ENCODE results near the gene ZNF519. TPM values are rescaled to one million over a fixed set of nuclear protein-coding genes. Genes with fewer than 3 reads are reported as not detected.

The ZNF519 gene
- total and polyA plus RNA-seq, 8 donors: 0.88 to 2.9 (median 1.5) TPM

GRCh38 chr18:14104906-14105748, 27.1 kb downstream of the ZNF519 start:
- H3K9me3 ChIP-seq: no peaks in the 10 kb centered on the region
- H3K27me3 ChIP-seq: no peaks in the 10 kb centered on the region
- WGBS, 2 donors: 89 to 91% methylated on average over 5 of the region's 5 CpGs
- intact Hi-C loops (cut with DNase I): no loop called here
- no peaks in the 10 kb centered on the region for H3K4me1 ChIP-seq
- ATAC-seq (no peak), DNase-seq (no peak), FAIRE-seq (no peak)
- H3K4me3 ChIP-seq: no peak overlapping the region
- no peaks in the 10 kb centered on the region for H3K36me3 ChIP-seq
- TF ChIP-seq CTCF (IDR thresholded peaks at IDR 0.05): no peak
- no peak overlapping the region for H3K27ac ChIP-seq

- 90 to 97% methylated on average over 2 of the region's 2 CpGs for WGBS, 2 donors
- no peak for TF ChIP-seq CTCF (IDR thresholded peaks at IDR 0.05)
Observed at GRCh38 chr18:14104201-14104600, 28.0 kb downstream of the ZNF519 start.

GRCh38 chr18:14100503-14101286, 31.5 kb downstream of the ZNF519 start:
- FAIRE-seq: no peak
- no peak overlapping the region for H3K27ac ChIP-seq

More at GRCh38 chr18:14104201-14104600, 28.0 kb downstream of the ZNF519 start:
- intact Hi-C loops (cut with DNase I): no loop called here
- ATAC-seq (no peak), DNase-seq (no peak), FAIRE-seq (no peak)
- no peaks in the 10 kb centered on the region for H3K36me3 ChIP-seq
- H3K9me3 ChIP-seq: no peaks in the 10 kb centered on the region
- no peak overlapping the region for H3K27ac ChIP-seq
- no peak overlapping the region for H3K4me3 ChIP-seq
- no peaks in the 10 kb centered on the region for H3K4me1 ChIP-seq
- no peaks in the 10 kb centered on the region for H3K27me3 ChIP-seq

GRCh38 chr18:14098428-14098827, 33.8 kb downstream of the ZNF519 start:
- intact Hi-C loops (cut with DNase I): no loop called here
- no peak overlapping the region for H3K4me3 ChIP-seq
- TF ChIP-seq CTCF (IDR thresholded peaks at IDR 0.05): no peak
- DNase-seq: no peak
- 75 to 84% methylated on average over 6 of the region's 6 CpGs for WGBS, 2 donors
- no peak overlapping the region for H3K27ac ChIP-seq
- no peaks in the 10 kb centered on the region for H3K27me3 ChIP-seq
- H3K36me3 ChIP-seq: no peaks in the 10 kb centered on the region
- H3K4me1 ChIP-seq: no peaks in the 10 kb centered on the region
- H3K9me3 ChIP-seq: no peaks in the 10 kb centered on the region
- ATAC-seq: no peak
- FAIRE-seq: no peak

More at GRCh38 chr18:14100503-14101286, 31.5 kb downstream of the ZNF519 start:
- no peak for ATAC-seq
- Histone ChIP-seq H3K36me3 (no peaks in the 10 kb centered on the region), H3K4me3 (no peak overlapping the region), H3K9me3 (no peaks in the 10 kb centered on the region), H3K4me1 (no peaks in the 10 kb centered on the region), H3K27me3 (no peaks in the 10 kb centered on the region)
- TF ChIP-seq CTCF (IDR thresholded peaks at IDR 0.05): no peak
- WGBS, 2 donors: 90 to 96% methylated on average over 4 of the region's 4 CpGs
- no peak for DNase-seq
- intact Hi-C loops (cut with DNase I): no loop called here

All from pancreas (tissue), 10 donors.